Left hindlimb (tissue), 1 donor: ENCODE data around the gene CTBP1.
"Not testable (repeated sequence)": the region's sequence is repeated elsewhere in the genome, so short reads cannot be mapped to it uniquely, and the experiment has no call there.

Source experiments
- DNase-seq: peaks from one replicate; pipeline ENCODE4 v3.0.0-alpha.2; 2018

The CTBP1 gene

DNA sequence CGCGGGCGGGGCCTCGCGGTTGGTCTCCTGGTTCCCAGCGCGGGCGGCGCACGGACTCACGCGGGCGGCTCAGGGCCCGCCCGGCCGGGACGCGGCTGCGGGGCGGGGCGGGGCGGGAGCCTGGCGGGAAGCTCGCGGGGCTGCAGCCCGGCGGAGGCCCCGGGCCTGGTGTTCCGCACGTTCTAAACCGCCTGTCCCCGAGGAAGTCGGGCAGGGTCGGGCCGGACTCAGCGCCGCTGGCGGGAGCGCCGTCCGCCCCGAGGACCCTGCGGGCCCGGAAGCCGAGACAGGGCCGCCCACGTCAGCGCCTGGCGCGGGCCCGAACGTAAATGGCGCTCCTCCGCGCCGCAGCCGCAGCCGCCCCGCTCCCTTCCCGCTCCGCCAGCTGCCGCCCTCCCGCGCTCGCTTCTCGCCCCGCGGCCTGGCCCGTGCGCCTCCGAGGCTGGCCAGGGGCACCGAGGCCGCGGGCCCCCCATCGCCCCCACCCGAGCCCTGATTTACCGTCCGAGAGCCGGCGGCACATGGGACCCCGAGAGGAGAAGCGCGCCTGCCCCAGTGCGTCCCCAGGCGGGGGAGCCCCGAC is 309 bp upstream of the CTBP1 start:
- DNase-seq: peak; percentile 91

DNA sequence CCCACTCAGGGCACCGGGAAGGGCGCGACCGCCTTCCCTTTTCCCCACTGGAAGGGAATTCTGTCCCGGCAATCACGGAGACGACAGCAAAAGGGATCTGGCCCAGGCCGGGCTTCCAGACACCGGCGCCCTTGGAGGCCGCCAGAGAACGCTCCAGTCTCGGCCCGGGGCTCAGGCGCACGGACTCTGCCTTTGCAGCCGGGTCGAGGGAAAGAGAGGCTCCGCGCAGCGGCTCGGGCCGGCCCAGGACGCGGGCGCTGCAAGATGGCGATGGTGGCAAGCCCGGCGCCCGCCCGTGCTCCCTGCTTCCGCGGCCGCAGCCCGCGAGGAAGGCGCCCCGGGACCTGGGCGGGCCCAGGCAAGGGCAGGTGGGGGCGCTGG is 1.1 kb downstream of the CTBP1 start:
- DNase-seq: no peak

DNA sequence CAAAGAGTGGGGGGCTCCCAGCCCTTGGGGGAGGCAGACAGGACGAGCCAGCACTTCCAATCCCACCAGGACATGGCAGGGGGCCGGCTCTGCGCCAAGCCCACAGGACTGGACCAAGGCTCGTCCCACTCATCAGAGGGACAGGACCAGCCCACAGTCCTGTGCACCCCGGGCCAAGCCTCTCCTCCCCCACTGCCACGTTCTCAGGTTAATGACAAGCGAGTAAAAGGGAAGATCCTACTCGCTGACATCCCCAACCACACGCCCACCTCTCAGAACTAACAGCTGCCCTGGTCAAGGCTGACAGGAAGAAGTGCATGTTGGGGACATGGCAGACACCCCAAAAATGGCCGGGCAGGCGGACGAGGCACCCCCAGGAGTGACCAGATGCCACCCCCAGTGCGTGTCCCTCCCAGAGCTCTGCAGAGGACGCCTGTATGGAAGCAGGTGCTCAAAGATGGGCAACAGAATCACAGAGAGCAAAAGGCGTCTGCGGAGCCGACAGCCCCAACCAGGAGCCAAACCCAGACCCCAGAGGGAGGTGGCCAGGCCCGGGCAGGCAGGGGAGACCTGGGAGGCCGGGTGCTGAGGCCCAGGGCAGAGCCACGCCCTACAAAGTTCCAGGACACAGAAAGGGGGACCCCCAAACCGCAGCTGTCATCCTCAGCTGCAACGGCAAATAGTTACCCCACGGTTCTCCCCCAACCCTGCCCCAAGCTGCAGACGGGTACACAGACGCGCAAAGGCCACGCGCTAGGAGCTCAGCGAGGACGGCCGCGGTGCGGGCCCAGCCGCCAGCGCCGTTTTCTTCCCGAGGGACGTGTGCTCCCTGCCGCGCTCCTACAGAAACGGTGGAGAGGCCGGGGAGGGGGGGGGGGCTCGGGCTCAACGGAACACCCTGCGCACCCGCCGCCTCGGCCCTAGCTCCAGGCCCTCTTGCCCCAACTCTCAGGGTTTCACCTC is 1.7 kb downstream of the CTBP1 start:
- peak; percentile 53 for DNase-seq

DNA sequence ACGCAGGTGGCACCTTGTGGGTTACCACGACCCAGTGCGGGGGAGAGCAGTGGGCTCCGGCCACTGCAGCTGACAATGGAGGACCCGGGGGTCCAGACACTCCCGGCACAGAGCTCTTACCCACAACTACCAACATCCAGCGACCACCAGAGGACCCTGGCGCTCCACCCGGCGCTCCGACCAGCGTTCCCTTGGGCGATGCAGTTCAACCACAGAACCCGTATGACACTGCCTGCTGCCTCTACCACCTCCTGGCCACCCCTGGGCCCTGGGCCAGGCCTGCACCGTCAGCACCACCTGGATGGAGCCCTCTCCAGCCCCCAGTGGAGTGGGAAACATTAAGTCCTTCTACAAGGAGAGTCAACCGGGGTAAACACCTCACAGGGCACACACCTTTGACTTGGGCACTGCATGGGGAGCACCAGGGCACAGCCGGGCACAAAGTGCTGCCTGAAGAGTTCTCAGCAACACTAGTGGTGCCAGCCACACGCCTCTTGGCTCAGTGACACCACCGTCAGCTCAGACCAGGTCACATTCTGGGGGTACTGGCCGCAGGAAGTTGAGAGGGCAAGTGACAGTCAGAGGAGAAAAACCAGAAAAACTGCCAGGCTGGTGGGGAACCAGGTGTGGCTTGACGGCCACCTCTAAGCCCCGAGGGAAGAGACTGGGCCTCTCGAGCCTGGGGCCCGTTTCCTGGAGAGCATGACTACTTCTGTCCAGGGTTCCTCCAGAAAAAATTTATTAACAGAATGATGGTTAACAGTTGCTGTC is 2.6 kb downstream of the CTBP1 start:
- peak; percentile 37 for DNase-seq

DNA sequence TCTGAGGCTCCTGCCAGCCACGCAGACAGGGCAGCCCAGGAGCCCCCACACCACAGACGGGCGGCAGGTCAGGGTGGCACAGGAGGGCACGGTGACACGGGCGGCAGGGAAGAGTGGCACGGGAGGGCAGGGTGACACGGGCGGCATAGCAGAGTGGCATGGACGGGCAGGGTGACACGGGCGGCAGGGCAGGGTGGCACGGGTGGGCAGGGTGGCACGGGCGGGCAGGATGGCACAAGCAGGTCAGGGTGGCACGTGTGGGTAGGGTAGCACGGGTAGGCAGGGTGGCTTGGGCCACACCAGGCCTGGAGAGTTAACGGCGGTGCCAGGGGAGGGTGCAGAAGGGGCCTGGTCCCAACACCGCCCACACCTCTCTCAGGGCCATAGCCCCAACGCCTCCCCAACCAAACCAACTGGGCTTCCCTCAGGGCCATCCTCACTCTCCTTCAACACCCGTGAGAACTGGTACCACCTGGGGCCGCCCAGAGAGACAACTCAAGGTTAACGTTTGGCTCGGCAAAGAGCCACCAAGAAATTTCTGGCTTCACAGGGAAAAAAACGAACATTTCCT is 3.4 kb downstream of the CTBP1 start:
- DNase-seq: peak; percentile 25

DNA sequence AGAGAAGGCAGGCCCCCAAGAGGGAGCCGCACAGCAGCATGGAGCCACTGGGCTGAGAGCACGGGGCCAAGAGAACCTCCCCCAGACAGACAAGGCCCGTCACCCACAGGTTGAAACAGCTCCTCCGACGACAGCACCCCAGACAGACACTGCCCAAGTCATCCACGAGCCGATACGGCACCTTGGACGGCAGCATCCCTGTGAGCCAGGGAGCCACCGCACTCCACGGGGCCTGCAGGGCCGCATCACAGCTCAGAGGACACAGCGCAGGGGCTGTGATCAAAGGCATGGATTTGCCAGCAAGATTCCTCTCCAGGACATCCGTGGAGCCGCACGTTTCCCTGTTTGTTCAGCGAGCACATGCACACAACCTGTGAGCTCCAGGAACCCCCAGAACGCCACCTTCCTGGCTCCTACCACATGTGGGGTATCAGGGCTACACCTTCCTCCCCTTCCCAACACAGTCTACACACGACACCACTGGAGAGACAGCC is 3.9 kb downstream of the CTBP1 start:
- no peak for DNase-seq

DNA sequence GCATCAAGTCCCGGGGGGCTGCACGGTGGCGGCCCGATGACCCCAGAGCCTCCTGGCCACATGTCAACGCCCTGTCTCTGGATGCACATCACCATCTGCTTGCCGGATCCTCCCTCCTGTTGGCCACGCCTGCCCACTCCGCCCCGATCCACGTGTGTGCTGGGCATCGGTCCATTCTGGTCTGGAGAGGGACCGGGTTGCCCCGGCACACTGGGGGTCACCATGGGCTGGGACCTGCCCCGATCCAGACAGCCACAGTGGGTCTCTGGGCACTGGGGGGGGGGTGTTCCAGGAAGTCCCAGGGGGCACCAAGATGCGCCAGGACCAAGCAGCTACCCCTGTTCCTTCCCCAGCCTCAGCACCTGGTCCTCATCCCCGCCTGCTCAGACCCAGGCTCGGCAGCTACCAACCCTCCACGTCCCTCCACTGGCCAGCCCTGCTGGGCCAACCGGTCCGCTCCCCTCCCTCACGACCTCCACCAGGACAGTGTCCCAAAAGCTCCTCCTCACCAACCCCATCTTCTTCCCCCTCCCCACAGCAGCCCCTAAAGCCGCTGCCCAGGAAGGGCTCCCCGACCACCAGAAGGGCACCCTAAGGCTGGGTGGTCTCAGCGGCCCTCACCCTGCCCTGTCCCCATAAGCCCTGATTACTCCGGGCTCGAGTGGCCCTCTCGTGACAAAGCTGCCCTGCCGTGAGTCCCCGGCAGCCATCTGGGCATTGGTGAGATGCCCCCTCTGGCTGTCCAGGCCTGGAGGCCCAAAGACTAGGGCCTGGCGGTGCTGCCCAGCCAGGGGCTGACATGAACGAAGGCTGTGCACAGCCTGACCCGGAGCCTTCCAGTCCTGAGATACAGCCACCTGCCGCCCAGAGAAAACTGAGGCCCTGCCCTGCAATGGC is 4.6 kb downstream of the CTBP1 start:
- peak; percentile 32 for DNase-seq

DNA sequence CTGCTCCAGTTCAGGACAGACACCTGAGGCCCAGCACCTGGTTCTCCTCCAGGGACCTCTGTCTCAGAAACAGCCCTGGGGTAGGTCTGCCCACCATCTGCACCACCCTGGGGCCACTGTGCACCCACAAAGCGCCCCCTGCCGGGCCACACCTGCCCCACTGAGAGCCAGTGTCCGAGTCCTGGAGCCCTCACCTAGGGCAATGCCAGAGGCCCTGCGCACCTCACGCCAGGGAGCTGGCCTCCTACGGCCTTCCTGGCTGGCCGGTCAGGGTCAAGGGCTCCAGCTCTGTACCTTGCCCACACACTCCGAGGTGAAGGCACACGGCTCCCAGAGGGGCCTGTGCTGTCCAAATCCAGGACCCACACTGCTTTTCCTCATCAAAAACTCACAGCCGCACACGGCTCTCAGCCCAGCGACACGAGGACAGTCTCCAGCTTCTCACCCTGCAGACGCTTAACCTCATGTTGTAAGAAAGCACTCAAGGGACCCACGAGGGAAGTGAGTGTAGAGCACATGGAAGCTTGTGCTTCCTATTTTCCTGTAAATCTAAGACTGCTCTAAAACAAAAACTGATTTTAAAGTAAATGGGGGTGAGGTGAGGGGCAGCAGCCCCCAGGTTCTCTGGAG is 5.4 kb downstream of the CTBP1 start:
- DNase-seq: no peak

DNA sequence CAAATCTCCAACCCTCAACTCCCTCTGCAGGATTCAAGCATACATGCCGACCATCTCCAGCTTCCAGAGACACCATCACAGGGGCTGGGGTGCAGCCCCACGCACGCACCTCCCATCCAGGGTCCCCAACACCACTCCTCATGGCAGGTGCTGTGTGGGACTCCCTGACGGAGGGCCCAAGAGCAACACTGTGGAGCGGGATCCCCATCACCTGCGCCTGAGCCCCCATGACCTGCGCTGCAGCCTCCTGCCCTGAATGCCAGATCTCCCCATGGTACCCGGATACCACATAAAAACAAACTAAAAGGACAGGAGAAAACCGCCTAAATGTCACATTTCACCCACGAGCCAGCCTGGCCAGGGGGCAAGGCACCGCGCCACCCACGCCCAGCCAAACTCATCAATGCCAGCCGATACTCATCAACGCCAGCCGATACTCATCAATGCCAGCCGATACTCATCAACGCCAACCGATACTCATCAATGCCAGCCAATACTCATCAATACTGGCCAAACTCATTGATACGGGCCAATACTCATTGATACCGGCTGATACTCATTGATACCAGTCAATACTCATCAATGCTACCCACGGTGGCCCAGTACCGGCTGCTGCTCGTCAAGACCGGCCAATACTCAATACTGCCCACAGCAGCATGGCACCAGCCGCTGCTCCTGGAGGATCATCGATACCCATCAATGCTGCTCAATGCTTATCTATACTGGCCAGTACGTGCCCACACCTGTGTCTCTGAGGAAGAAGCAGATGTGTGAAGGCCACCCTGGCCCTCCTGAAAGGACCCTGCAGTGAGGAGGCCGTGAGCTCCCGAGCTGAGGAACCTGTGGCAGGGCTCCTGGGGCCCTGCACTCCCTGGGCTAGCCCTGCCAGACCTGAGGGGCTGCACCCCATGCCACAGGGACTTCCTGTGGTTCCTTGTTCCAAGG is 6.2 kb downstream of the CTBP1 start:
- DNase-seq: peak; percentile 21

DNA sequence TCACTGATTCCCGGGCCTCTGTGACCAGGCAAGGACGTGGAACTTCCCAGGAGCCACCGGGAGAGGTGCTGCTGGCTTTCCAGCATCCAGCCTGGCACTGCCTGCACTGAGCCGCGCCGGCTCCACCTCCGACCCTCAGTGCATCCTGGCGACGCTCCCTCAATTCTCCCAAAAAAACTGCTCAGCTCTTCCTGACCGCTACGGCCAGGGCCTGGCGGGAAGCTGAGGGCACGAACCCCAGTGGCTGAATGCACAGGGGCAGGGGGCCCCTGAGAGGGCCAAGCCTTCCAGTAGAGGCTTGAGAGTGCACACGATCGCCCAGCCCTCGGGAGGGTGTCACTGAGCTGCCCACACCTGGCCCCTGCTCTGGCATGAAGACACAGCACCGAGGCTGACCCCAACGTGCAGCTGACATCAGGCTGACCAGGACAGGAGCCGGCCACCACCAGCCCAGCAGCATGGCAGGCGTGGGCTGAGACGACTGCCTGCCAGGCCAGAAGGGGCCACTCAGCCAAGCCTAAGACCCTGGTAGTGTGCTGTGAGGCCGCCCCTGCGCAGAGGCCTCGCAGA is 6.9 kb downstream of the CTBP1 start:
- no peak for DNase-seq

DNA sequence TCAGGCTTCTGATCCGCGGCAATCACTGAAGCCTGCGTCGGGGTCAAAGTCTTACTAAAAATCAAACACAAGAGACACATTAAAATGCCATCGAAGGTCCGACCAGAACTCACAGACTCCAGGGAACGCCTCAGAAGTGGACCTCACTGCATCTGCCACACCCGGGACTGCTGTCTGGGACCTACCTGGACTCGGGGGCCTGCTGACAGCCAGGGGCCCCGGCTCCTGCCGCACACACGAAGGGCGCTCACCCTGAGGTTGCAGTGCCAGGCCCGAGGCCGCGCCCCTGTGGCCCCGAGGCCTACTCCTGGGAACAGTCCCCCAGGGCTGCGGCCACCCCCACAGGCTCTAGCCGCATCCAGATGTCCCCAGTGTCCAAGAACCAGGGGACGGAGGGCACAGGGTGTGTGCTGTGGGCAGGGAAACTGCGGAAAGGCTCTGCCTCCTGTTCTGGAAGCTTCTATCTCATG is 7.4 kb downstream of the CTBP1 start:
- DNase-seq: peak; percentile 17

DNA sequence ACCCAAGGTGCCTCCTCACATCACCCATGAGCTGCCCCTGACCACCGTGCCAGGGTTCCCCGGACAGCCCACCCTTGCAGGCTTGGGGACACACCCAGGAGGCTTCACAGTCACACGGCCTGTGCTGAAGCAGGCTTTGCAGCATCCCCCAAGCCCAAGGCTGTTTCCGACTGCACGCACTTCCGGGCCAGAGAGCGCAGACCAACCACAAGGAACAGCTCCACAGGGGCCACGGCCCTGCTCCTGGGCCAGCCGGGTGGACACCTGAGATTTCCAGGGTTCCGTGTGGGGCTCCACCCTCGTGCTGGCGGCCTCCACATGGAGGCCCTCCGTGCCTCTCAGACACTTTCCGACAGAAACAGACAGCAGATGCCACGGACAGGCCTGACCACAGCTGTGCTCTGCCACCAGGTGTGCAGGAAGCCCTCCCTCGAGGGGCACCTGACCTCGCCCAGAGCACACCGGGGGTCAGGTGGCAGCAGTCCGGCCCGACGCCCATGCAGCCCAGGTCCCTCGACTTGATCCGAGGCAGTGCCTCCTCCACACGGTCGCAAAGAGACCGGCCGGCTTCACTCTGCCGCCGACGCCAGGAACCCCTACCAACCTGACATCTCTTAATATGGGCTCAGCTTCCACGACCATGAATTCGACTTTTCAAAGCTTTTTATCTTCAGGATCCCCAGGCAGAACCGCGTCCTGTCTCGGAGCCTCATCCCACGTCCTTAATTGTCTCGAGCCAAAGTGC is 8.0 kb downstream of the CTBP1 start:
- DNase-seq: no peak

DNA sequence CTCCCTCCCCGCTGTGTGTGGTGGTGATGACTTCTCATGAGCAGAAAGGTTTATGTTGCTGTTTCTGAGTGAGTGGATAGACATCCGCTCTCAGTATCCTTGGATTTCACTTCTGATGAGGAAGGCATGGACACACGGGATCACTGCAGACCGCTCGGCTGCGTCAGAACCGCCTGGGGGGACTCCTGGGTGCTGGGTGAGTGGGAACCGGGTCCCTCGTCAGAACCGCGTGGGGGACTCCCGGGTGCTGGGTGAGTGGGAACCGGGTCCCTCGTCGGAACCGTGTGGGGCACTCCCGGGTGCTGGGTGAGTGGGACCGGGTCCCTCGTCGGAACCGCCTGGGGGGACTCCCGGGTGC is 9.0 kb downstream of the CTBP1 start:
- peak; percentile 14 for DNase-seq

DNA sequence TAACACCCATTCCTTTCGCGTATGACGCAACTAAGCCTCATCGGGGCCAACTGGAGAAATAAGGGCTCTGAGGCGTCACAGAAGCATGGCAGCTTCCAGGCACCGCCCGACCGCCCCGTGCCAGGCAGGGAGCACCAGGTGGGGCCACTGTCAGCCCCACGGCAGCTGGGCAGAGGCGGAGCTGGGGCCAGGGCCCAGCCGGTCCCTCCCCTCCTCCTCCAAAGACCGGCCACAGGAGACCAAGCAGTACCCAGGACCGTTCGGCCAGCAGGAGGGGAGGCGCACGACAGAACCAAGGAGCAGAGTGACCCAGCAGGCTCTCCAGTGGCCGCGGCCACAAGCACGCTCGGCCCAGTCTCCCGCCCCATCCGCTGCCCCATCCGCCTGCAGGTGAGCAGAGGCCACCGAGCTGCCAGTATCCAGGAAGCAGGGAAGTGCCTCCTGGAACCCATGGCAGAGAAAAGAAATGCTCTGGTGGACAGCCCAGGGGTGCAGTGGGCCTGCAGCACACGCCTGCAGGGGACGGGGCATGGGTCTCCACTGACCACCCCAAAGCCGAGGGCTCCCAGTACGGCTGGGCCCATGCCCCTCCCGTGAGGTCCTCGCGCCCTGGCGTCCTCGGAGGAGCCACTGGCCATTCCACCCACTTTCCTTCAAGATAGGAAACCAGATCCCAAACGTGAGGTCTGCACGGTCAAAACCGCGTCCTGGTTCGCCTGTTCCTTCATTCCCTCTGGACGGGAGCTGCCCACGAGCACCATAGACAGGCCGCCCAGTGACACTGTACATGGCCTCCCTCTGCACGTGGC is 9.6 kb downstream of the CTBP1 start:
- DNase-seq: peak; percentile 14

DNA sequence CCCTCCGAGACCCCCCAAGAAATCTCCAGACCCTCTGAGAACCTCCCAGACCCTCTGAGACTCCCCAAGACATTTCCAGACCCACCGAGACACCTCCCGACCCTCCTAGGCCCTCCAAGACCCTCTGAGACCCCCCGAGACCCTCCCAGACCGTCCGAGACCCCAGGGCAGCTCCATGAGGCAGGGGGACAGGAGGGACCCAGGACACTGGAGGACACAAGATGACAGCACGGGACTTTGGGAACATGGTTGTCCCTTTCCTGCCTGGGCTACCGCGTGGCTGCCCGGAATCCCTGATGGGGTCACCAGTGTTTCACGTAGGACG is 10.3 kb downstream of the CTBP1 start:
- DNase-seq: peak; percentile 23

DNA sequence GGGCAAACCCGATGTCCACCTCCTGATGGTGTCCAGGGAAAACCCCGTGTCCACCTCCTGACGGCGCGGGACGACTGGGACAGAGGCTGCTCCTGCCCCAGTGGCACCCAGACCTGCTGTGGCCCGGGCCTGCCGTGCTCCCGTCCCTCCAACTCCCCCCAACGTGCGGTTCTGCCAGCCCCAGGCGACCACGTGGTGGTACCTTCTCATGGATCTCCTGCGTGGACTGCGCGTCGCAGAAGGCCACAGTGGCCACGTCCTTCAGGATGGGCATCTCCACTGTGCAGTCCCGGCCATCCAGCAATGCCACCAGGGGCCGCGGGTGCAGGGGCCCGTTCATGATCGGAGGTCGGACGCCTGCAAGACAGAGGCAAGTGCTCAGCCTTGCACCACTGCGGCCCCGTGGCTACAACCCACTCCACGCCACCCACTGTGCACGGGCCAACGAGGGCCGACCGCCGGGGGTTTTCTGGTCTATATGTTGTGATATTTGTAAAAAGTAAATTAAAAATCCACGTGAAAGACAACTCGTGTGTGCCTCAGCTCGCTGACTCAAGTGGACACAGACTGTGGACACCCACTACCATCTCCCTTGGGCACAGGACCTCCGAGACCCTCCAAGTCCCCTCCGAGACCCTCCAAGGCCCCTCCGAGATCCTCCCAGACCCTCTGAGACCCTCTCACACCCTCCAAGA is 10.8 kb downstream of the CTBP1 start:
- peak; percentile 26 for DNase-seq

DNA sequence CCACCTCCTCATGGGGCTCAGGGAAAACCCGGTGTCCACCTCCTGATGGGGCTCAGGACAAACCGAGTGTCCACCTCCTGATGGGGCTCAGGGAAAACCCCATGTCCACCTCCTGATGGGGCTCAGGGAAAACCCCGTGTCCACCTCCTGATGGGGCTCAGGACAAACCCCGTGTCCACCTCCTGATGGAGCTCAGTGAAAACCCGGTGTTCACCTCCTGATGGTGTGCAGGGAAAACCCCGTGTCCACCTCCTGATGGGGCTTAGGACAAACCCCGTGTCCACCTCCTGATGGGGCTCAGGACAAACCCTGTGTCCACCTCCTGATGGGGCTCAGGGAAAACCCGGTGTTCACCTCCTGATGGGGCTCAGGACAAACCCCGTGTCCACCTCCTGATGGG is 11.7 kb downstream of the CTBP1 start:
- not testable (repeated sequence) for DNase-seq

DNA sequence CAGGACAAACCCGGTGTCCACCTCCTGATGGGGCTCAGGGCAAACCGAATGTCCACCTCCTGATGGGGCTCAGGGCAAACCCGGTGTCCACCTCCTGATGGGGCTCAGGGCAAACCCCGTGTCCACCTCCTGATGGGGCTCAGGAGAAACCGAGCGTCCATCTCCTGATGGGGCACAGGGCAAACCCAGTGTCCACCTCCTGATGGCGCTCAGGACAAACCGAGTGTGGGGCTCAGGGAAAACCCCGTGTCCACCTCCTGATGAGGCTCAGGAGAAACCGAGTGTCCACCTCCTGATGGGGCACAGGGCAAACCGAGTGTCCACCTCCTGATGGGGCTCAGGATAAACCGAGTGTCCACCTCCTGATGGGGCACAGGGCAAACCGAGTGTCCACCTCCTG is 12.1 kb downstream of the CTBP1 start:
- not testable (repeated sequence) for DNase-seq
